HEK293 (cell line): ENCODE data around the gene ZFY.

Source experiments
- ZFP37 ChIP-seq: fragments of 450-650 bp; formaldehyde crosslinking; IDR thresholded peaks from 2 replicates; pipeline ENCODE4 v1.5.1; 2016; ENCODE audit warnings: missing biosample characterization, missing genetic modification characterization
- ZNF404 ChIP-seq: fragments of 450-650 bp; formaldehyde crosslinking; IDR thresholded peaks from 2 replicates; pipeline ENCODE4 v1.5.1; 2017; ENCODE audit warnings: missing biosample characterization, missing genetic modification characterization
- TF ChIP-seq, protein P1 (sequence below): fragments of 450-650 bp; formaldehyde crosslinking; IDR thresholded peaks from 2 replicates; pipeline ENCODE4 v1.5.1; 2016; ENCODE audit warnings: missing biosample characterization, missing genetic modification characterization

DNA sequence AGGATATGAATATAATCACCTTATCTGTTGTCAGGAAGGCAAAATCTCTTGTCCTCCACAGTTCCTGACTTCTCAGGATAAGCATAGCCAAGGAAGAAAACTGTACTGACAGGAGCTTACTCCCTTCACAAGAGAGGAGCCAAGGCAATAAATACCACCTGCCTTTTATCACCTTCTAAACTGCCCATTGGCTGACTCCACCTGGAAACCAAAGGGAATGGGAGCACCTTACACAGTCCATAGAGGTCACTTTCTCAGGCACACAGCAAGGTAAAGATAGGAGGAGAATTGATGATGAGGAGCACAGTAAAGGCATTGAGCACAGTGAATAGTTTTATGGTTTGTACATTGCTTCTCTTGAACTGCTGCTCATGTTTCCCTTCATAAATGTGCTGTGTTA lies 72.8 kb downstream of the ZFY start:
- TF ChIP-seq ZFP37 (tag by site-specific recombination) (no peak), ZNF404 (tag by site-specific recombination) (no peak)
- TF ChIP-seq, protein P1, sequence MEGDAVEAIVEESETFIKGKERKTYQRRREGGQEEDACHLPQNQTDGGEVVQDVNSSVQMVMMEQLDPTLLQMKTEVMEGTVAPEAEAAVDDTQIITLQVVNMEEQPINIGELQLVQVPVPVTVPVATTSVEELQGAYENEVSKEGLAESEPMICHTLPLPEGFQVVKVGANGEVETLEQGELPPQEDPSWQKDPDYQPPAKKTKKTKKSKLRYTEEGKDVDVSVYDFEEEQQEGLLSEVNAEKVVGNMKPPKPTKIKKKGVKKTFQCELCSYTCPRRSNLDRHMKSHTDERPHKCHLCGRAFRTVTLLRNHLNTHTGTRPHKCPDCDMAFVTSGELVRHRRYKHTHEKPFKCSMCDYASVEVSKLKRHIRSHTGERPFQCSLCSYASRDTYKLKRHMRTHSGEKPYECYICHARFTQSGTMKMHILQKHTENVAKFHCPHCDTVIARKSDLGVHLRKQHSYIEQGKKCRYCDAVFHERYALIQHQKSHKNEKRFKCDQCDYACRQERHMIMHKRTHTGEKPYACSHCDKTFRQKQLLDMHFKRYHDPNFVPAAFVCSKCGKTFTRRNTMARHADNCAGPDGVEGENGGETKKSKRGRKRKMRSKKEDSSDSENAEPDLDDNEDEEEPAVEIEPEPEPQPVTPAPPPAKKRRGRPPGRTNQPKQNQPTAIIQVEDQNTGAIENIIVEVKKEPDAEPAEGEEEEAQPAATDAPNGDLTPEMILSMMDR (tag by site-specific recombination): no peak
